NAMALWA (cell line): ENCODE results near the gene B3GLCT.
"Not testable (repeated sequence)": the region's sequence is repeated elsewhere in the genome, so short reads cannot be mapped to it uniquely, and the experiment has no call there.

ENCODE experiments used
- DNase-seq: peaks from one replicate; pipeline ENCODE4 v3.0.0-alpha.2; 2015; ENCODE audit warnings: low spot score

The B3GLCT gene

GRCh38 chr13:31184451-31184850 lies 15.3 kb upstream of the B3GLCT start:
- DNase-seq, result no peak

- no peak for DNase-seq
Measured at GRCh38 chr13:31184981-31185645, 14.7 kb upstream of the B3GLCT start.

- no peak for DNase-seq
Measured at GRCh38 chr13:31191748-31192147, 8.0 kb upstream of the B3GLCT start.

GRCh38 chr13:31192306-31192705 lies 7.5 kb upstream of the B3GLCT start:
- DNase-seq, result no peak

- DNase-seq, result no peak
Measured at GRCh38 chr13:31195616-31196015, 4.2 kb upstream of the B3GLCT start.

- no peak for DNase-seq
Measured at GRCh38 chr13:31196992-31197391, 2.8 kb upstream of the B3GLCT start.

GRCh38 chr13:31198519-31198918 lies 1.3 kb upstream of the B3GLCT start:
- no peak for DNase-seq

- DNase-seq, result no peak
Measured at GRCh38 chr13:31199527-31199848, 287 bp upstream of the B3GLCT start.

GRCh38 chr13:31200637-31200971 lies 829 bp downstream of the B3GLCT start:
- DNase-seq, result no peak

GRCh38 chr13:31201341-31202031 lies 1.7 kb downstream of the B3GLCT start:
- DNase-seq, result no peak

GRCh38 chr13:31204592-31204991 lies 4.8 kb downstream of the B3GLCT start:
- DNase-seq, result no peak

- no peak for DNase-seq
Measured at GRCh38 chr13:31207661-31208552, 8.1 kb downstream of the B3GLCT start.

- DNase-seq, result no peak
Measured at GRCh38 chr13:31208559-31209122, 8.9 kb downstream of the B3GLCT start.

GRCh38 chr13:31209172-31209840 lies 9.5 kb downstream of the B3GLCT start:
- DNase-seq, result no peak

GRCh38 chr13:31209841-31210210 lies 10.1 kb downstream of the B3GLCT start:
- DNase-seq, result no peak

GRCh38 chr13:31213651-31214289 lies 14.0 kb downstream of the B3GLCT start:
- DNase-seq, result no peak

GRCh38 chr13:31214435-31214834 lies 14.7 kb downstream of the B3GLCT start:
- DNase-seq, result no peak

- DNase-seq, result not testable (repeated sequence)
Measured at GRCh38 chr13:31216916-31217315, 17.1 kb downstream of the B3GLCT start.

- no peak for DNase-seq
Measured at GRCh38 chr13:31219909-31220598, 20.3 kb downstream of the B3GLCT start.

- DNase-seq, result no peak
Measured at GRCh38 chr13:31221057-31221456, 21.3 kb downstream of the B3GLCT start.

GRCh38 chr13:31223215-31223614 lies 23.4 kb downstream of the B3GLCT start:
- DNase-seq, result no peak
